ENCODE results near the gene NHS. TPM values are rescaled to one million over a fixed set of nuclear protein-coding genes. Genes with fewer than 3 reads are reported as not detected.
A peak's percentile ranks its signal among the peaks of the same experiment; 100 is the strongest.

NHS gene
- total and polyA plus RNA-seq, 5 donors from 2014 or later, result 0.03 to 1.3 (median 0.05) TPM; not detected in 2

DNA sequence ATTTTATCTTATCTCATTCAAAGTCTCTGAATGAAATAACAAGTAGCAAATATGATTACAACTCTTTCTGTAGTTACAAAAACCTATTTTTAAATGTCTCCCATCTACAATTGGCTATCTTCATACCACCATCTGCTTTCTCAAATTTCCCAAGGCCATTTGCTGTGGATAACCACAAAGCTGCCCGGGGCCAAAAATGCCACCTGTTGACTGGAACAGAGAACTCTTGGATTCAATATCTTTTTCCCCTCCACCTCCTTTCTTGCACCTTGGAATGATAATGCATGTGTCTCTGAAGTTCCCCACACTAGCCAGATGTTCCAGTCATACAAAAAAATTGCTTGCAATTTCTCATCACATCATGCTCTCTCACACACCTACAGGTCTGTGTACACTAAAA lies 269.0 kb downstream of the NHS start:
- Histone ChIP-seq H3K27ac (ENCODE audit: insufficient read depth, low read length, poor library complexity, severe bottlenecking) (no peak overlapping the region), H3K36me3 (ENCODE audit: control insufficient read depth, insufficient read depth, low read length) (no peaks in the 10 kb centered on the region), H3K27me3 (ENCODE audit: control insufficient read depth, insufficient read depth, low read length) (no peaks in the 10 kb centered on the region), H3K9me3 (ENCODE audit: control insufficient read depth in 2 of 2, low read length in 2 of 2) (no peaks in the 10 kb centered on the region), H3K4me1 (ENCODE audit: control insufficient read depth, insufficient read depth, low read length, poor library complexity, severe bottlenecking) (no peaks in the 10 kb centered on the region), H3K4me3 (ENCODE audit: low read depth, low read length) (no peak overlapping the region)
- H3K27ac Mint-ChIP-seq, result no peak overlapping the region
- H3K4me3 Mint-ChIP-seq, result no peak overlapping the region
- ATAC-seq (ENCODE audit: low read depth in 2 of 2) (no peak), DNase-seq (no peak)
- H3K9me3 Mint-ChIP-seq, result peaks cover 0 to 2% (median 0%) of the 10 kb centered on the region in 7 donors
- no peaks in the 10 kb centered on the region for H3K27me3 Mint-ChIP-seq
- no peaks in the 10 kb centered on the region for H3K36me3 Mint-ChIP-seq
- no peaks in the 10 kb centered on the region for H3K4me1 Mint-ChIP-seq

DNA sequence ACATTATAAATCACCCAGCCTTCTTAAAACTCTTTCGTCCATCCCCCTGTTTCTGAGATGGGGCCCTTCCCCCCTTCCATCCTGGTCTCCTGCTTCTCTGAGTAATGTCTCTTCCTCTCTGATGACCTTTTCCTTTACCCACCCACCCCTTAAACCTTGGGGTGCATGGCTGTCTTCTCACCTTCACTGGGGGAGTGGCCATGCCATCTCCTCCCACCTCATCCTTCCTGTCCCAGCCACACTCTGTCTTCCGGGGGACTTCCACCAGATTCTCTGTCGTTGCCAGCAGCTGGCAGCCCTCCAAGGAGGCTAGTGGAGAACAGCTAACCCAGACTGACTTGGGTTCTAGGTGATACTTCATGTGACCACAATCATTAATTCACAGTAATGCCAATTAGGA lies 279.1 kb downstream of the NHS start:
- Mint-ChIP-seq H3K27ac (peak overlapping the region in 2 of 3 donors; percentile 12 to 57), H3K4me1 (peaks cover 0 to 20% (median 7%) of the 10 kb centered on the region in 4 donors), H3K9me3 (peaks cover 0 to 3% (median 0%) of the 10 kb centered on the region in 7 donors), H3K36me3 (no peaks in the 10 kb centered on the region), H3K4me3 (peak overlapping the region; percentile 32 to 48 (median 35)), H3K27me3 (peaks cover 5% of the 10 kb centered on the region)
- ATAC-seq (ENCODE audit: low read depth in 2 of 2) (no peak), DNase-seq (peak in 1 of 3 donors; percentile 7)
- Histone ChIP-seq H3K4me3 (ENCODE audit: low read depth, low read length) (no peak overlapping the region), H3K27me3 (ENCODE audit: control insufficient read depth, insufficient read depth, low read length) (no peaks in the 10 kb centered on the region), H3K9me3 (ENCODE audit: control insufficient read depth in 2 of 2, low read length in 2 of 2) (no peaks in the 10 kb centered on the region), H3K27ac (ENCODE audit: insufficient read depth, low read length, poor library complexity, severe bottlenecking) (no peak overlapping the region), H3K4me1 (ENCODE audit: control insufficient read depth, insufficient read depth, low read length, poor library complexity, severe bottlenecking) (peaks cover 8% of the 10 kb centered on the region), H3K36me3 (ENCODE audit: control insufficient read depth, insufficient read depth, low read length) (no peaks in the 10 kb centered on the region)

- no peak for ATAC-seq (ENCODE audit: low read depth in 2 of 2)
- H3K27me3 Mint-ChIP-seq, result peaks cover 5% of the 10 kb centered on the region
- no peak overlapping the region for H3K27ac Mint-ChIP-seq
Observed at GRCh38 chrX:17655211-17656034, 280.4 kb downstream of the NHS start.

GRCh38 chrX:17656035-17656418 lies 281.0 kb downstream of the NHS start:
- Histone ChIP-seq H3K9me3 (ENCODE audit: control insufficient read depth in 2 of 2, low read length in 2 of 2) (no peaks in the 10 kb centered on the region), H3K4me3 (ENCODE audit: low read depth, low read length) (peak overlapping the region; percentile 41), H3K36me3 (ENCODE audit: control insufficient read depth, insufficient read depth, low read length) (no peaks in the 10 kb centered on the region), H3K27me3 (ENCODE audit: control insufficient read depth, insufficient read depth, low read length) (no peaks in the 10 kb centered on the region), H3K4me1 (ENCODE audit: control insufficient read depth, insufficient read depth, low read length, poor library complexity, severe bottlenecking) (peaks cover 8% of the 10 kb centered on the region), H3K27ac (ENCODE audit: insufficient read depth, low read length, poor library complexity, severe bottlenecking) (no peak overlapping the region)
- Mint-ChIP-seq H3K4me3 (peak overlapping the region in 3 of 4 donors; percentile 80 to 90 (median 83)), H3K27me3 (peaks cover 5% of the 10 kb centered on the region), H3K9me3 (peaks cover 0 to 1% (median 0%) of the 10 kb centered on the region in 7 donors), H3K27ac (no peak overlapping the region), H3K4me1 (peaks cover 0 to 20% (median 7%) of the 10 kb centered on the region in 4 donors), H3K36me3 (no peaks in the 10 kb centered on the region)
- DNase-seq, result no peak
- ATAC-seq (ENCODE audit: low read depth in 2 of 2), result no peak

More at GRCh38 chrX:17655211-17656034, 280.4 kb downstream of the NHS start:
- Histone ChIP-seq H3K27ac (ENCODE audit: insufficient read depth, low read length, poor library complexity, severe bottlenecking) (no peak overlapping the region), H3K27me3 (ENCODE audit: control insufficient read depth, insufficient read depth, low read length) (no peaks in the 10 kb centered on the region), H3K4me1 (ENCODE audit: control insufficient read depth, insufficient read depth, low read length, poor library complexity, severe bottlenecking) (peaks cover 8% of the 10 kb centered on the region), H3K36me3 (ENCODE audit: control insufficient read depth, insufficient read depth, low read length) (no peaks in the 10 kb centered on the region), H3K9me3 (ENCODE audit: control insufficient read depth in 2 of 2, low read length in 2 of 2) (no peaks in the 10 kb centered on the region), H3K4me3 (ENCODE audit: low read depth, low read length) (peak overlapping the region; percentile 41)
- peak overlapping the region; percentile 61 to 90 (median 82) for H3K4me3 Mint-ChIP-seq
- peak in 1 of 3 donors; percentile 2 for DNase-seq
- peaks cover 0 to 2% (median 0%) of the 10 kb centered on the region in 7 donors for H3K9me3 Mint-ChIP-seq
- no peaks in the 10 kb centered on the region for H3K36me3 Mint-ChIP-seq
- peaks cover 0 to 20% (median 7%) of the 10 kb centered on the region in 4 donors for H3K4me1 Mint-ChIP-seq

GRCh38 chrX:17656556-17656955 lies 281.6 kb downstream of the NHS start:
- H3K27ac Mint-ChIP-seq, result no peak overlapping the region
- Histone ChIP-seq H3K4me1 (ENCODE audit: control insufficient read depth, insufficient read depth, low read length, poor library complexity, severe bottlenecking) (peaks cover 8% of the 10 kb centered on the region), H3K4me3 (ENCODE audit: low read depth, low read length) (no peak overlapping the region), H3K27me3 (ENCODE audit: control insufficient read depth, insufficient read depth, low read length) (no peaks in the 10 kb centered on the region), H3K36me3 (ENCODE audit: control insufficient read depth, insufficient read depth, low read length) (no peaks in the 10 kb centered on the region), H3K27ac (ENCODE audit: insufficient read depth, low read length, poor library complexity, severe bottlenecking) (no peak overlapping the region), H3K9me3 (ENCODE audit: control insufficient read depth in 2 of 2, low read length in 2 of 2) (no peaks in the 10 kb centered on the region)
- peak overlapping the region in 2 of 4 donors; percentile 41 to 64 for H3K4me3 Mint-ChIP-seq
- H3K36me3 Mint-ChIP-seq, result no peaks in the 10 kb centered on the region
- DNase-seq (no peak), ATAC-seq (ENCODE audit: low read depth in 2 of 2) (no peak)
- H3K9me3 Mint-ChIP-seq, result peaks cover 0 to 1% (median 0%) of the 10 kb centered on the region in 7 donors
- H3K27me3 Mint-ChIP-seq, result peaks cover 5% of the 10 kb centered on the region
- H3K4me1 Mint-ChIP-seq, result peaks cover 0 to 20% (median 7%) of the 10 kb centered on the region in 4 donors

DNA sequence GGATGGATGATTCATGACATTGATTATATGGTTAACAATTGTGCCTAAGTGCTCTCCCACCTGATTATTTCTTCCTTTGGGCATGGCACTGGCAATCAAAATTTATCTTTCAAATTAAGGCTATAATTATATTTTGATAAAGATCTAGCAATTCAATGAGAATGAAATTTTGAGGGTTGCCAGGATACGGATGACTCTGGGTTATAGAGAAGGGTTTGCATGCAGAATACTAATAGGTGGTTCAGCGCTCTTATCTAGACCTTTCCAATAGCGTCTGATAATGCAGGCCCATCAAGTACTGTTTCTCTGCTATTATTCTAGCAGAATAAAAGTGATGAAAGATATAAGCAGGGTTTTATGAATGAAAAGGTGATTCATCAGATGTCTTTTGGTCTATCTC lies 287.4 kb downstream of the NHS start:
- Histone ChIP-seq H3K27me3 (ENCODE audit: control insufficient read depth, insufficient read depth, low read length) (no peaks in the 10 kb centered on the region), H3K36me3 (ENCODE audit: control insufficient read depth, insufficient read depth, low read length) (no peaks in the 10 kb centered on the region), H3K4me1 (ENCODE audit: control insufficient read depth, insufficient read depth, low read length, poor library complexity, severe bottlenecking) (no peaks in the 10 kb centered on the region), H3K4me3 (ENCODE audit: low read depth, low read length) (no peak overlapping the region), H3K27ac (ENCODE audit: insufficient read depth, low read length, poor library complexity, severe bottlenecking) (no peak overlapping the region), H3K9me3 (ENCODE audit: control insufficient read depth in 2 of 2, low read length in 2 of 2) (no peaks in the 10 kb centered on the region)
- no peak for DNase-seq
- no peak overlapping the region for H3K27ac Mint-ChIP-seq
- H3K27me3 Mint-ChIP-seq, result no peaks in the 10 kb centered on the region
- peaks cover 0 to 1% (median 0%) of the 10 kb centered on the region in 7 donors for H3K9me3 Mint-ChIP-seq
- ATAC-seq (ENCODE audit: low read depth in 2 of 2), result no peak
- H3K36me3 Mint-ChIP-seq, result no peaks in the 10 kb centered on the region
- no peak overlapping the region for H3K4me3 Mint-ChIP-seq
- no peaks in the 10 kb centered on the region for H3K4me1 Mint-ChIP-seq

DNA sequence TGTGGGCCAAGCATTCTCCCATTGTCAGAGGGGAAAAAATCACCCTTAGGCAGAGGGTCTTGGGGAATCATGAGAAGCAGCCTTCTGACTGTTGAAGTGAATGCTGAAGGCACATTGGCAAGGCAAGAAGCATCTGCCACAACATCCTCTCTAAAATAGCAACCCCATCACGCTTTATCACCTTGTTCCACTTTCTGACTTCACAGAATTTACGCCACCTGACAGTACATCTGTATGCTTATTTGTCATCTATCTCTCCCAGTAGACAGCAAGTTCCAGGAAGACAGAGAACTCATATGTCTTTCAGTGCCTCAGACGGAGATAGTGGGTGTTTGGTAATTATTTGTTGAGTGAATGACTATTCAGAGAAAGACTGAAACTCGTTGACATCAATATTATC lies 293.9 kb downstream of the NHS start:
- peaks cover 0 to 5% (median 1%) of the 10 kb centered on the region in 4 donors for H3K4me1 Mint-ChIP-seq
- no peaks in the 10 kb centered on the region for H3K36me3 Mint-ChIP-seq
- Histone ChIP-seq H3K4me1 (ENCODE audit: control insufficient read depth, insufficient read depth, low read length, poor library complexity, severe bottlenecking) (no peaks in the 10 kb centered on the region), H3K9me3 (ENCODE audit: control insufficient read depth in 2 of 2, low read length in 2 of 2) (no peaks in the 10 kb centered on the region), H3K27ac (ENCODE audit: insufficient read depth, low read length, poor library complexity, severe bottlenecking) (no peak overlapping the region), H3K4me3 (ENCODE audit: low read depth, low read length) (no peak overlapping the region), H3K36me3 (ENCODE audit: control insufficient read depth, insufficient read depth, low read length) (no peaks in the 10 kb centered on the region), H3K27me3 (ENCODE audit: control insufficient read depth, insufficient read depth, low read length) (no peaks in the 10 kb centered on the region)
- ATAC-seq (ENCODE audit: low read depth in 2 of 2) (peak in 1 of 2 donors; percentile 31), DNase-seq (peak in 1 of 3 donors; percentile 24)
- peaks cover 5% of the 10 kb centered on the region for H3K27me3 Mint-ChIP-seq
- H3K27ac Mint-ChIP-seq, result no peak overlapping the region
- H3K4me3 Mint-ChIP-seq, result no peak overlapping the region
- H3K9me3 Mint-ChIP-seq, result peaks cover 0 to 1% (median 0%) of the 10 kb centered on the region in 7 donors
